ENCODE data around the gene MAP7D1.

The MAP7D1 gene

DNA sequence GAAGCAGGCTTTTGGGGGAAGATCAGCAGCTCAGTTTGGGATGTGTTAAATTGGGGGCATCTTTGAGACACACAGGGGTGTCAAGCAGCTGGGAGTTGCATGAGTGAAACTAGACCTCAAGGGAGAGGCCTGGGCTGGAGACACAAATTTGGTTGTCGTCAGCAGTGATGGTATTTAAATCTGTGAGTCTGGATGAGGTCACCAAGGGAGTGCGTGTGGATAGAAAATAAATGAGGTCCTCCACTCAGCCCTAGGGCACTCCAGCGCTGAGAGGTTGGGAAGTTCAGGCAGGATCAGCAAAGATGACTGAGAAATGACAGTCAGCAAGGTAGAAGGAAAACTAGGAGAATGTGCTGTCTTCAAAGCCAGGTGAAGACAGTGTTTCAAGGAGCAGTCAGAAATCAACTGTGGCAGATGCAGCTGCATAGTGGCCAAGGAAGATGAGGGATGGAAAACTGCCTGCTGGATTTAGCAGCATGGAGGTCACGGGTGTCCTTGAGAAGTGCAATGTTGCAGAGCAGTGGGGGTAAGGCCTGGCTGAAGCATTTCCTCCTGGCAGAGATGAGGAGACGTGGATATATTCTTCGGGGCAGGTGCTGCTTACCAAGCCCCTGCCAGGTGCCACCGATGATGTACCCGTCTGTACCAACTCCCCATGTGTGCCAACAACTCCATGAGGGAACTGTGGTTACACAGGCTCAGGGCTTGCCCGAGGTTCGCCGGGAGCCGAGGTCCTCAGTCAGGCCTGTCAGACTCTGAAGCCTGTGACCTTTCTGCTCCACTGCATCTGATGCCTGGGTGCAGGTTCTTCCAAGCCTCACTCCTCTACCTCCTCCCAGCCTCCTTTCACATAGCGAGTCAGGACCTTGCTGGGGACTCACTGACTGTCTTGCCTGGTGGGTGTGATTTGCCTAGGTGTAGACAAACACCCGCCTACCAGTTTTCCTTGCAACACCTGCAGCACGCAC lies 11.3 kb downstream of the MAP7D1 start:
- Histone ChIP-seq H3K4me1 (ENCODE audit: low read depth, poor library complexity, severe bottlenecking) (no peaks in the 10 kb centered on the region), H3K4me2 (no peak overlapping the region), H3K79me2 (ENCODE audit: insufficient read depth, low read depth) (peaks cover 46% of the 10 kb centered on the region), H3K36me3 (ENCODE audit: insufficient read depth) (no peaks in the 10 kb centered on the region; the same call in 1 of the 2 replicates), H2AFZ (ENCODE audit: low read depth) (no peak overlapping the region), H3K27me3 (ENCODE audit: insufficient read depth, low read depth) (no peaks in the 10 kb centered on the region), H3K9ac (no peak overlapping the region), H3K27ac (no peak overlapping the region), H4K20me1 (ENCODE audit: insufficient read depth) (0 out of 2 replicates have a peak, but pooled peaks cover 8% of the 10 kb centered on the region), H3K4me3 (IDR thresholded peaks at IDR 0.05; ENCODE audit: insufficient read depth, low read depth, low read length) (no peak overlapping the region)
- TF ChIP-seq, protein P1, sequence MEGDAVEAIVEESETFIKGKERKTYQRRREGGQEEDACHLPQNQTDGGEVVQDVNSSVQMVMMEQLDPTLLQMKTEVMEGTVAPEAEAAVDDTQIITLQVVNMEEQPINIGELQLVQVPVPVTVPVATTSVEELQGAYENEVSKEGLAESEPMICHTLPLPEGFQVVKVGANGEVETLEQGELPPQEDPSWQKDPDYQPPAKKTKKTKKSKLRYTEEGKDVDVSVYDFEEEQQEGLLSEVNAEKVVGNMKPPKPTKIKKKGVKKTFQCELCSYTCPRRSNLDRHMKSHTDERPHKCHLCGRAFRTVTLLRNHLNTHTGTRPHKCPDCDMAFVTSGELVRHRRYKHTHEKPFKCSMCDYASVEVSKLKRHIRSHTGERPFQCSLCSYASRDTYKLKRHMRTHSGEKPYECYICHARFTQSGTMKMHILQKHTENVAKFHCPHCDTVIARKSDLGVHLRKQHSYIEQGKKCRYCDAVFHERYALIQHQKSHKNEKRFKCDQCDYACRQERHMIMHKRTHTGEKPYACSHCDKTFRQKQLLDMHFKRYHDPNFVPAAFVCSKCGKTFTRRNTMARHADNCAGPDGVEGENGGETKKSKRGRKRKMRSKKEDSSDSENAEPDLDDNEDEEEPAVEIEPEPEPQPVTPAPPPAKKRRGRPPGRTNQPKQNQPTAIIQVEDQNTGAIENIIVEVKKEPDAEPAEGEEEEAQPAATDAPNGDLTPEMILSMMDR (conservative IDR thresholded peaks at IDR 0.05; ENCODE audit: low read depth, low read length), result no peak

DNA sequence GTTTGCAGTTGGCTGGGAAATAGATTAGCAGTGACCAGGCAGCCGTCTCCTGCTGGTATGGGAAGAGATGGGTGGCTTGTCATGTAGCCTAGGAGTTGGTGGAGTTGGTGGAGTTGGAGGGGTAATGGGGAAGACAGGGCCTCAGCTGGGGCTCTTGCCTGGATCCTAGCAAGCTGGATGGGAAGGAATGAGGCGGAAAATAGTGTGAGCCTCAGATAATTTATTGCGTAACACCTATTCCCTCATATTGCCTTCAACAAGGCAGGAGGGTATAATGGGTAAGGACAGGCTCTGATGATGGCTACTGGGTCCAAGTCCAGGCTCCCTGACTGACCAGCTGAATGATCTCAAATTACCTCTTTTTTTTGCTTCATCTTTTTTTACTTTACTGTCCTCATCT lies 12.6 kb downstream of the MAP7D1 start:
- no peak overlapping the region for H3K4me3 ChIP-seq (IDR thresholded peaks at IDR 0.05; ENCODE audit: insufficient read depth, low read depth, low read length)
- H3K27ac ChIP-seq, result no peak overlapping the region
- H2AFZ ChIP-seq (ENCODE audit: low read depth), result no peak overlapping the region
- no peaks in the 10 kb centered on the region; the same call in 1 of the 2 replicates for H3K36me3 ChIP-seq (ENCODE audit: insufficient read depth)
- TF ChIP-seq, protein P1 (conservative IDR thresholded peaks at IDR 0.05; ENCODE audit: low read depth, low read length), result no peak
- no peak overlapping the region for H3K4me2 ChIP-seq
- peaks cover 33% of the 10 kb centered on the region for H3K79me2 ChIP-seq (ENCODE audit: insufficient read depth, low read depth)
- H3K9ac ChIP-seq, result no peak overlapping the region
- H4K20me1 ChIP-seq (ENCODE audit: insufficient read depth), result 0 out of 2 replicates have a peak, but pooled peaks cover 8% of the 10 kb centered on the region
- no peaks in the 10 kb centered on the region for H3K27me3 ChIP-seq (ENCODE audit: insufficient read depth, low read depth)
- peaks cover under 1% of the 10 kb centered on the region for H3K4me1 ChIP-seq (ENCODE audit: low read depth, poor library complexity, severe bottlenecking)

DNA sequence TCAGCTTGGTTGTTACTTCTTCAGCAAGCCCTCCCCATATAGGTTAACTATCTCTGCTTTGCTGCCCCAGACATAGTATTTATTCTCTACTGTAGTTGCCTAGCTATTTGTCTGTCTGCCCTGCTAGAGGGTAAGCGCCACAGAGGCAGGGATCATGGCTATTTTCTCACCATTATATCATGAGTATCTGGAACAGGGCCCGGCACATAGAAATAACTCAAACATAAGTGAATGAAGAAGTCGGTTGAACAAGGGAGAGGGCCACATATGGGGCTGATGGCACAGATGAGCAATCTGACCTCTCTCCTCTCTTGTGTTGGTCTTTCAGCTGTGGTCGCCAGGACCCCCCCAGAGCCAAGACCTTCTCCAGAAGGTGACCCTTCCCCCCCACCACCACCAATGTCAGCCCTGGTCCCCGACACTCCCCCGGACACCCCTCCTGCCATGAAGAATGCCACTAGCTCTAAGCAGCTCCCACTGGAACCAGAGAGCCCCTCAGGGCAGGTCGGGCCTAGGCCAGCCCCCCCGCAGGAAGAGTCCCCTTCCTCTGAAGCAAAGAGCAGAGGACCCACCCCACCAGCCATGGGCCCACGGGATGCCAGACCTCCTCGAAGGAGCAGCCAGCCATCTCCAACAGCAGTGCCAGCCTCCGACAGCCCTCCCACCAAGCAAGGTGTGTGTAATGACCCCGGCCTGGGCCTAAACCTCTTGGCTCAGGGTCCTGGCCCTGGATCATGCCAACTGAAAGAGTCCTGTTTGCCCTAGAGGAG lies 14.9 kb downstream of the MAP7D1 start:
- Histone ChIP-seq H3K4me2 (no peak overlapping the region), H3K27ac (no peak overlapping the region), H3K9ac (no peak overlapping the region), H3K79me2 (ENCODE audit: insufficient read depth, low read depth) (peaks cover 14% of the 10 kb centered on the region), H3K27me3 (ENCODE audit: insufficient read depth, low read depth) (no peaks in the 10 kb centered on the region), H2AFZ (ENCODE audit: low read depth) (no peak overlapping the region), H3K36me3 (ENCODE audit: insufficient read depth) (no peaks in the 10 kb centered on the region; the same call in 1 of the 2 replicates), H3K4me3 (IDR thresholded peaks at IDR 0.05; ENCODE audit: insufficient read depth, low read depth, low read length) (no peak overlapping the region), H4K20me1 (ENCODE audit: insufficient read depth) (0 out of 2 replicates have a peak, but pooled peaks cover 8% of the 10 kb centered on the region), H3K4me1 (ENCODE audit: low read depth, poor library complexity, severe bottlenecking) (peaks cover 19% of the 10 kb centered on the region)
- TF ChIP-seq, protein P1 (conservative IDR thresholded peaks at IDR 0.05; ENCODE audit: low read depth, low read length), result no peak

DNA sequence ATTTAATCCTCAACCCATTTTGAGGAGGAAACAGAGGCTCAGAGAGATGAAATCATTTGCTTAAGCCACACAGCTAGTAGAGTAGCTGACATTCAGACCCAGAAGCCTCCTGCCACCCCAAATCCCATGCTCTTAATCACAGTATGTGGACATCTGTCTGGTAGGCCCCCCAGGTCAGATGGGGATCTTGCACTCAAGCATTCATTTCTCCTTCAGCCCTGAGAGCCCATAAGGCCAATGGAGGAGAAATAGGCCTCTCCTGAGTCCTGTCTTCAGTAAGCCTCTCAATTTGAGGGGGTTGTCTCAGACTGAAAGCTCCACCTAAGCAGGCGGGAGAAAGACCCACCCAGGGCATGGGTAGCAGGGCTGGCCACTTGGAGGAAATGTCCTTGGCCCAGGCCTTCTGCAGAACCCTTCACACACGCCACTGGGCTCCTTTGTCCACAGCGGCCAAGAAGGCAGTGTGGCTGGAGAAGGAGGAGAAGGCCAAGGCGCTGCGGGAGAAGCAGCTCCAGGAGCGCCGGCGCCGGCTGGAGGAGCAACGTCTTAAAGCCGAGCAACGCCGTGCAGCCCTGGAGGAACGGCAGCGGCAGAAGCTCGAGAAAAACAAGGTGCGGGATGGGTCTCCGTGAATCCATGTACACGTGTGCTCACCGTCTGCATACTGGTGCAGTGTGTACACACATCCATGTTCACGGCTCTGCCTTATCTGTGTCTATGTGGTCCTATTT lies 16.2 kb downstream of the MAP7D1 start:
- Histone ChIP-seq H4K20me1 (ENCODE audit: insufficient read depth) (0 out of 2 replicates have a peak, but pooled peaks cover 2% of the 10 kb centered on the region), H3K27ac (no peak overlapping the region), H3K27me3 (ENCODE audit: insufficient read depth, low read depth) (no peaks in the 10 kb centered on the region)

More for the DNA sequence above, 16.2 kb downstream of the MAP7D1 start:
- no peak overlapping the region for H3K4me2 ChIP-seq
- peaks cover 19% of the 10 kb centered on the region for H3K4me1 ChIP-seq (ENCODE audit: low read depth, poor library complexity, severe bottlenecking)
- TF ChIP-seq, protein P1 (conservative IDR thresholded peaks at IDR 0.05; ENCODE audit: low read depth, low read length), result no peak
- no peak overlapping the region for H3K4me3 ChIP-seq (IDR thresholded peaks at IDR 0.05; ENCODE audit: insufficient read depth, low read depth, low read length)
- no peak overlapping the region for H2AFZ ChIP-seq (ENCODE audit: low read depth)
- H3K9ac ChIP-seq, result no peak overlapping the region
- peaks cover 4% of the 10 kb centered on the region for H3K79me2 ChIP-seq (ENCODE audit: insufficient read depth, low read depth)
- H3K36me3 ChIP-seq (ENCODE audit: insufficient read depth), result no peaks in the 10 kb centered on the region; the same call in 1 of the 2 replicates

Measured in KMS-11 (cell line).